HG02943 (cell line): ENCODE data around the gene CHAD.
"Not testable (repeated sequence)": the region's sequence is repeated elsewhere in the genome, so short reads cannot be mapped to it uniquely, and the experiment has no call there.

Source experiments
- ATAC-seq: cut with Tn5 transposase; IDR thresholded peaks from one replicate; pipeline ENCODE4 v1.9.1; 2021; ENCODE audit warnings: mild to moderate bottlenecking, low read depth, moderate library complexity; ENCODE audit not compliant: unreplicated experiment

The CHAD gene

DNA sequence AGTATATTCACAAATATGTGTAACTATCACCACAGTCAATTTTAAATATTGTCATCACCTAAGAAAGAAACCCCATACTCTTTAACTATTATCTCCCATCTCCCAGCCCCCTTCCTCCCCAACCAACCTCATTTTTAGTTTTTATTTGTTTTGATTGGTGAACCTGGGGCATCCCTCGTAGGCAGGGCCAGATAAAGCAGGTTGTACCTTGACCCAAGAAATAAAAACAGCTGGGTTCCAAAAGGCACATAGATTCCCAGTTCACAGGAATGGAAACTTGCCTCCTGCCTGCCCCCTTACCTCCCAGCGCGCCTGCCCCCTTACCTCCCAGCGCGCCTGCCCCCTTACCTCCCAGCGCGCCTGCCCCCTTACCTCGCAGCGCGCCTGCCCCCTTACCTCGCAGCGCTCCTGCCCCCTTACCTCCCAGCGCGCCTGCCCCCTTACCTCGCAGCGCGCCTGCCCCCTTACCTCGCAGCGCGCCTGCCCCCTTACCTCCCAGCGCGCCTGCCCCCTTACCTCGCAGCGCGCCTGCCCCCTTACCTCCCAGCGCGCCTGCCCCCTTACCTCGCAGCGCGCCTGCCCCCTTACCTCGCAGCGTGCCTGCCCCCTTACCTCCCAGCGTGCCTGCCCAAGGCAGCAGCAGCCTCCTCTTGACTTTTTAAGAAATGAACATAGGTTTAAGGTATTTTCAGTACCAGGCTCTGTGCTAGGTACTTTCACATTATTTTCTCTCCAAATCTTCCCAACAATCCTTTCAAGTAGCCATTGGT lies 7.3 kb upstream of the CHAD start:
- not testable (repeated sequence) for ATAC-seq

DNA sequence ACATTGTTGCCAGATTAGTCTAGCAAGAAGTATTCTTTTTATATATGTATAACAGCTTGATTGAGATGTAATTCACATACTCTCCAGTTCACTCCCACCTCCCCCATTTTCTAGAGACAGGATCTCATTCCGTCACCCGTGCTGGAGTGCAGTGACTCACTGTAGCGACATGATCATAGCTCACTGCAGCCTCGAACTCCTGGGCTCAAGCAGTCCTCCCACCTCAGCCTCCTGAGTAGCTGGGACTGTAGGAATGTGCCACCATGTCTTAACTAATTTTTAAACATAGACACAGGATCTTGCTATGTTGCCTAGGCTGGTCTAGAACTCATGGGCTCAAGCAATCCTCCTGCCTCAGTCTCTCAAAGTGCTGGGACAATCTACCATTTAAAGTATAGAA lies 6.7 kb upstream of the CHAD start:
- ATAC-seq, result no peak

DNA sequence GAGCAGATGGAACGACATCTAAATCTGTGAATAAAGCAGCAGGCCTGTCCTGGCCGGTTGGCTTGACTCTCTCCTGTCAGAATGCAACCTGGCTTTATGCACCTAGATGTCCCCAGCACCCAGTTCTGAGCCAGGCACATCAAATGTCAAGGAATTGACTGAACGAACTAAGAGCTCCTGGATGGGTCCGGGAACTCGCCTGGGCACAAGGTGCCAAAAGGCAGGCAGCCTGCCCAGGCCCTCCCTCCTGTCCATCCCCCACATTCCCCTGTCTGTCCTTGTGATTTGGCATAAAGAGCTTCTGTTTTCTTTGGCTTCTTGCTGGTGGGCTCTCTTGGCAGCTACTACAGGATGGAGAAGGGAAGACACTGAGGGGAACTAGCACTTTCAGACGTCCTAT lies 5.8 kb upstream of the CHAD start:
- ATAC-seq, result no peak

DNA sequence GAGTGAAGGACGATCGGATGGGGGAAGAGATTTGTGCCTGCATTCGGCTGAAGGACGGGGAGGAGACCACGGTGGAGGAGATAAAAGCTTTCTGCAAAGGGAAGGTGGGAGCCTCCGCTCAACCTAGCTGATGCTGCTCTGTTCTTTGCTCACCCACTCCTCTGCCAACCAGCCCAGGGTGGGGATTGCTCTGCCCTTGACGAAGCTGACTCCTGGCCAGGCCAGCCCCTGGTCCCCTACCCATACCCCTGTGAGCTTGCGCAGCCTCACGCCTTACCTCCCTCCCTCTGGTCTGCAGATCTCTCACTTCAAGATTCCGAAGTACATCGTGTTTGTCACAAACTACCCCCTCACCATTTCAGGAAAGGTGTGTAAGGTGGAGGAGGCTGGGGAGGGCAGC lies 5.2 kb upstream of the CHAD start:
- no peak for ATAC-seq

DNA sequence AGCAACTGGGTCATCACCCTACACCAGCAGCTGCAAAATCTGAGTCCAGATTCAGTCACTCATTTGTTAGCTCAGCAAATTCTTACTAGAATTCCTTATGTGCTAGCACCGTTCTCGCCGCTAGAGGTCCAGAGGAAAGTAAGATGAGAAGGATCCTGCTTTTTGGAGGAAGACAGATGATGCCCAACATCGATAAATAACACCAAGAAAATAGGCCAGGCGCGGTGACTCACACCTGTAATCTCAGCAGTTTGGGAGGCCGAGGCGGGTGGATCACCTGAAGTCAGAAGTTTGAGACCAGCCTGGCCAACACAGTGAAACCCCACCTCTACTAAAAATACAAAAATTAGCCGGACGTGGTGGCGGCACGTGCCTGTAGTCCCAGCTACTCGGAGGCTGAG lies 4.1 kb upstream of the CHAD start:
- not testable (repeated sequence) for ATAC-seq

DNA sequence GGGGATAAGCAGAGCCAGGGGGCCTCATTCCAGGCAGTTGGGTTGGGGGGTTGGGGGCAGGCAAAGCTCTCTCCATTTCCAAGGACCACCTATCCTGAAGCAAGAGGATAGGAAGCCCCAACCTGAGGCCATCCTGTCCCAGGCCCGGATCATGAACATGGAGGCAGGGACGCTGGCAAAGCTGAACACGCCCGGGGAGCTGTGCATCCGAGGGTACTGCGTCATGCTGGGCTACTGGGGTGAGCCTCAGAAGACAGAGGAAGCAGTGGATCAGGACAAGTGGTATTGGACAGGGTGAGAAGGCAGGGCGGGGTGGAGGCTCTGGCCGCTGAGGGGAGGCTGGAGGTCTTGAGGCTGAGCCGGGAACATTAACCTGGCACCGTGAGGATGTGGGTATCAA lies 3.6 kb upstream of the CHAD start:
- ATAC-seq, result no peak

DNA sequence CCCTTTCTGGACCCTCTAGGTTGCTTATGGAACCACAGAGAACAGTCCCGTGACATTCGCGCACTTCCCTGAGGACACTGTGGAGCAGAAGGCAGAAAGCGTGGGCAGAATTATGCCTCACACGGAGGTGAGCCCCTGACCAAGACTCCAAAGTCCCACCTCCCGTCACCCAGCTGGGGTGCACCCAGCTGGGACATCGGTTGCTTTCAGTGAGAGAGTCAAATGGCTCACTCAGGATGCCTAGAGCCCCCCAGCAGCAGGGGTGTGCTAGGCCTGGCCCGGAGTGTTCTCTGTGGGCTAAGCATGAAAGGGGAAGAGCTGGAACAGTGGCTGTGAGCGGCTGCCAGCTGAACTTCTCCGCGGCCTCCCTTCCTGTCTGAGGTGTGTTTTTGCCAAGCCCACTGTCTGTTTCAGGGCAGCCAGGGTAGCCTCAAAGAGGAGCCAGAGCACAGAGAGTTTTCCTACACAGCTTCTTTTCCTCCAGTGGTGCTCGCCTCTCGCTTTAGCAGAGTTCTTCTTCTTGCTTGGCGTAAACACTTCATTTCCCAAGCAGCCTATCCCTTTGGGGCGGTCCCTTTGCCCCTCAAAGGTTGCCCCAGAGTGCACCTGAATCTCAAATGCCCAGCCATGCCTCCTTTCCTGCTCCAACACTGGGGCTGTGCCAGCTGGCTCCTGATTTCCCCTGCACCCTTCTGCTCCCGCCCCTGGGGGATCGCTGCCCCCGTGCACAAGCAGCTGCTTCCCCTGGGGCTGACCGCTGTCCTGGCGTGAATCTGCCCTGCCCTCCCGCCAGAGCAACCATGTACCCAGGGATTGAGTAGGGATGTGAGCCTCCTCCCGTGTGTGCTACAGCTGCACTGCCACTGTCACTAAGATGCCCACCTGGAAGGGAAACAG lies 2.6 kb upstream of the CHAD start:
- ATAC-seq, result no peak

DNA sequence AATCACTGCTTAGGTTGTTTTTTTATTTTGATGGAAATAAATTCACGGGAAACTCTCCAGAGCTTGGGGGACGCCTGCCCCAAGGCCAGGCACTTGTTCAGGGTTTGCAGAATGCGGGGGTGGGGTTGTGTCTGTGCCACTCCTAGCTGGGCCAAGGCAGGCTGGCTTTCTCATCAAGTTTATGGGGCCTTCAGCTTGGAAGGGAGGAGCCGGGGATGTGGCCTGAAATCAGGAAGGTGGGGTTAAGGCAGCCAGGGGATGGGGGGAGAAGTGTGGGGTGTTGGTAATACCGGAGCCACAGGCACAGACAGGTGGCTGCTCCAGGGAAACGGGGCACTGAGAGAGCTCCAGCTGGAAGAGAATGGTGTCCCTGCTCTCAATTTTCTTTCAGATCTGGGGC lies 1.7 kb upstream of the CHAD start:
- ATAC-seq, result no peak

DNA sequence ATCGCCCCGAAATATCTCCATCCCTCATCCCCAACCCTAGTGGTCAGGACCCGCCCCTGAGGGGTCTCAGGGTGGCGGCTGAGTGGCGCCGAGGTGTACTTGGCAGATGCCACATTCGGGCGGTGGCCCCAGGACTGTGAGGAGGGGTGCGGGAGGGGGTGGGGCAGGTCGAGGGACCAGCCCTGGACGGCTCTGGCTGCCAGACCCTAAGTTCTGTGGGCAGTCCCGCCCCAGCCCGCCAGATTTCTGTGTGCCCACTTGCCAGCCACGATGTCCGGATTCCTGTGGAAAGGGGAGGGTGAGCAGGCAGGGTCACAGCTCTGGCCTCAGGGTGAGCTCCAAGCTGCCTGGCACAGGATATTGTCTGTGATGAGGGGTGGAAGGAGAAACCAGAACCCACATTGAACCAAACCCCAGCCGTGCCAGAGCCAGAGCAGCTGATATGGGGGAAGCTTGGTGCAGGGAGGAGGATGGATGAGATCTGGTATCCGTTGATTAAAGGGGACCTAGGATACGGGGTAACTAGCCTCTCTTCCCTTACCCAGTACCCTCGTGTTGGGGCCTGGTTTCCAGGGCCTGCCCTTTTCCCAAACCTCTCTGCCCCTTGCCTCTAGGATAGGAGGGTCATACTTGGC lies 1.1 kb upstream of the CHAD start:
- ATAC-seq, result no peak

DNA sequence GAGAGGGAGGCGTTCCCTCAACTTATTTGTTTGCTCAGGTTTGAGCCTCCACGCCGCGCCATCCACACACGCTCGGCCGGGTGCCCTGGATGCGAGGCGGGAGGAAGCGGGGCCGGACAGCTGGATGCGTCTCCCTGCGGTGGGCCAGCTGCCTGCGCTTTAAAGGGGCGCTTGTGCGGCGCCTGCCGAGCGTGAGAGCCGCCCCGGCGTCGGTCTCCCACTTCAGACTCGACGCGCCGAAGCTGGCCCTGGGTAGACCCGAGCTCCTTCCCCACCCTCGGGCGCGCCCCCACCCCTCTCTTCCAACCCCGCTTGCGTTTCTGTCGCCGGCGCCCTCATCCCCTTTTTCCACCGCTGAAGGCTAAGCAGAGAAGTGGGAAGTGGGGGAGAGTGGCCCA lies 527 bp upstream of the CHAD start:
- ATAC-seq, result no peak

DNA sequence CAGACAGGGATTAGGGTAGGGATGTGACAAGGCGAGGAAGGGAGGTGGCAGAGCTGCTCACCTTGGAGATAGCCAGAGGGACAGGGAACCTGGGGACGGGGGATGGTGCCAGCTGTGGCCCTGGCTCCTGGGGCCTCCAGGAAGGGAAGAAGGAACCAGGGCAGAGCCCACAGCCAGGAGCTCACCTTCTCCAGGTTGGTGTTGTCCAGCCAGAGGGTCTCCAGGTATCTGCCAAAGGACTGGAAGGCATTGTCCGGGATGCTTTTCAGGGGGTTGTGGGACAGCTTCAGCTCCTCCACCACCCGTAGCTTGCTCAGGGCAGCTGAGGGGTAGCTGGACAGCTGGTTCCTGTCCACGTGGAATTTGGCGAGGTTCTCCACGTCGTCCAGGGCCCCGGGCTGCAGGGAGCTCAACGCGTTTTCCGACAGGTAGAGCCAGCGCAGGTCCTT lies 801 bp downstream of the CHAD start:
- ATAC-seq, result no peak

DNA sequence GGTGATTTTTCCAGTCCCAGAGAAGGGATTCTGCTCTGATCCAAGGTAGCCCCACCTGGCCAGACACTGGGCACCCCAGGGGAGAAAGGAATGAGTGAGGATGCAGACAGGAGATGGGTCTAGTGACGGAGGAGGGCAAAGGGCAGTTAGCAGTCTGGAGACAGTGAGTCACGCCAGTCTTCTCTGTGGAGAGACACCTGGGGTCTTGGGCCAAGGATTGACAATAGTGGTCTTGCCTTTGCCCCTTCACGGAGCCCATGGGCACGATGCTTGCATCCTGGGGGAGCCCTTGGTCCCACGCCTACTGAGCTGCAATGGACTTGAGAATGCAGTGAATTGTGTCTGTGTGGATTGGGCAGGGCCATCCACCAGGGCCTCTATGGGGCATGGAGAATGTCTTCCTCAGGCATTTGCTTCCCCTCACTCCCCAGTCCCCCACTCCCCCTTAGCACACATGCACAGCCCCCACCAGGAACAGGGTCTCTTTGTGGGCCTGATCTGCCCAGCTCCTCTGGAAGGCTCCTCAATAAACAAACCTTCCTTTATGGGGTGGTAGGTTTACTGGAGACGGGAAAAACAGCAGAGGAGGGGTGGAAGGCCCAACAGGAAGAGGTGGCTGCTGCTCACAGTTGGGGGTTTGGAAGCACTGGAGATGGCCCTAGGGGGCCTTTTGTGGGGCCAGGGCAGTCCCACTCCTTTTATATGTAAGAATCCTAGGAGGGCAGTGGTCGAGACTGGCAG lies 1.4 kb downstream of the CHAD start:
- ATAC-seq, result no peak

DNA sequence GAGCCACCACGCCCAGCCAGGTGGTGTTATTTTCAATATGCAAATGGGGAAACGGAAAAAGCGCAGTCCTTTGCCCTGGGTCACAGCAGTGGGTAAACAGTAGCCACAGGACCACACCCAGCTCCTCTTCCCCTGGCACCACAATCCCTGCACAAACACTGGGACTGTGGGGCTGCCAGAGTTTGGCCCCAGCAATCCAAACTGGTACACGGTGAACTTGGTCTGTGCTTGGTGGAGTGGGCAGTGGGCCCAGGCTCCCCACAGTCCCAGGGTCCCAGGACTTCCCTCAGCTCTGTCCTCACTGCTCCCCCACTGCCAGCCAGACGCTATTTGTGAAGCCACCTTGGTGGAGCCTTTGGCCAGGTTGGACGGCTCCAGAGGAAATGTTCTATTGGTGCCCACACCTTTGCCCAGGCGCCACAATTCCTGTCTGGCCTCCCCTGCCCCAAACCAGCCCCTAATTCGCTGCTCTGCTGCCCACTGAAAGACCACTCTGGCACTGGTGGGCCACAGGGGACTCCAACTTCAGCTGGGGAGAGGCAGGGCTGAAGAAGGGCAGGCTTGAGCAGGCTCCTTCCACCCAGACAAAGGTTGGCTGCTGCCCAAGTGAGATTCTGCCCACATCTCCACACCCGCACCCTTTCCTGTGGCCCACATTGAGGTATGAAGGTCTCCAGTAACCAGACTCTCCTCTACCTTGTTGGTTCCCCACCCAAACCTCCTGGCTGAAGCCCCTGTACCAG lies 2.1 kb downstream of the CHAD start:
- ATAC-seq, result no peak

DNA sequence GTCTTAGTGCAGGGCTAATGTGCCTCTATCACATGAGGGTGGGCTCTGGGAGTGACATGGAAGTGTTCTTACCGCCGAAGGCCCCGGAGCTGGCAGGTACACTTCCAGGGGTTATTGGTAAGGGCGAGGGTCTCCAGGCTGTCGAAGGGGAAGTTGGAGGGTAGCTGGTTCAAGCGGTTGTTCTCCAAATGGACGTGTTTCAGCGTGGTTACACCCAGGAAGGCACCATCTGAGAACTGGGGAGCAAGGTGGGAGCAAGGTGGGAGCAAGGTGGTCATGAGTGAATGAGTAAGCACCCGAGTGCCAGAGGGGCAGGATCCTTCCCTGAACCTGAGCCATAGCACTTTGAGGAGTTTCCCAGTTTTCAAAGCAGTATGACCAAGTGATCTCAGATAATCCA lies 3.0 kb downstream of the CHAD start:
- no peak for ATAC-seq

DNA sequence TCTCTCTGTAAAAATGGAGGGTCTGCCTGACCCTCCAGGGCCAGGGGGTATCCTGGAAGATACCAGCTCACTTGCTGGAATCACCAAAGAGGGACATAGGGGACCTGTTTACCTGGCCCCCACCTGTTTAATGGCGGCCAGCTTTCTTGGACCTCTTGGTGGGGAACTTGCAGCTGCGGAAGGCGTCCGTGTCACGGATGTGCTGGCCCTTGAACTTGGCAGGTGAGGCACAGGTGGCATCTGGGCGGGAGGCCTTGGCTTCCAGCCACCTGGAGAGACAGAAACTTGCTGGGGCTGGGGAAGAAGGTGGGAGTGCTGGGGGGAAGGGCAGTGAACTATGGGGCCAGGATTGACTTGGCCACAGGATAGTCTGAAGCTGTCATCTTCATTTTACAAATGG lies 3.5 kb downstream of the CHAD start:
- ATAC-seq, result no peak

DNA sequence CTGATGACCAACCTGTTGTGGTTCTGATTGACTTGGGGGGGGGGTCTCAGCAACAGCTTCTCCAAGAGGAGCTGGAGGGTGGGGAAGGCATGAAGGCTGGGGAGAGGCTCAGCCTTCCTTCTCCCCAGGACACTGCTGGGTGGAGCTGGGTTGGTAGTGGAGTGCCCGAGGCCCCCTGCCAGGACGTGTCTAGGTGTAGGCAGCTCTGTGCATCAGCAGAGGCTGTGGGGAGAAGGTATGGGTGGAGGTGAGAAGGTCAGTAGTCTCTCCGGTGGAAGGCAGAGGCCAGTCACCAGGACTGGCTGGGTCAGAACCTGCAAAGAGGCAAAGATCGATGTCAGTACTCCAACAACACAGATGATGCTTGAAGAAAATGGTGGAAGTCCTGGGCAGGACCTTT lies 3.9 kb downstream of the CHAD start:
- no peak for ATAC-seq

DNA sequence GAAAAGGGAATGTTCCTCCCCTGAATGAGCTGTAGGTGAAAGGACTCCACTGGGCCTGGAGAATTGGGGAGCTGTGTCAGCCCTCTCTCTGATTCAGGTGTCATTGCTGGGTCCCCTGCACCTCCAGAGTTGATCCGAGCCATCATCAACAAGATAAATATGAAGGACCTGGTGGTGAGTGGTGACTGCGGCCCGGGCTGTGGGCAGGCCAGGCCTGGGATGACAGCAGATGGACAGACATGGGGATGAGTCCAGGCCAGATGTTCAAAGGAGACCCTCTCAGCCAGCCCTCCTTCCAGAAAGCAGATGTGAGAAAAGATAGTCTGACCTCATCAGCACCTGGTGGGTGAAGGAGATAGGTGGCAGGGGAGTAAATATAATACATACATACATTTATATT lies 4.6 kb downstream of the CHAD start:
- no peak for ATAC-seq

DNA sequence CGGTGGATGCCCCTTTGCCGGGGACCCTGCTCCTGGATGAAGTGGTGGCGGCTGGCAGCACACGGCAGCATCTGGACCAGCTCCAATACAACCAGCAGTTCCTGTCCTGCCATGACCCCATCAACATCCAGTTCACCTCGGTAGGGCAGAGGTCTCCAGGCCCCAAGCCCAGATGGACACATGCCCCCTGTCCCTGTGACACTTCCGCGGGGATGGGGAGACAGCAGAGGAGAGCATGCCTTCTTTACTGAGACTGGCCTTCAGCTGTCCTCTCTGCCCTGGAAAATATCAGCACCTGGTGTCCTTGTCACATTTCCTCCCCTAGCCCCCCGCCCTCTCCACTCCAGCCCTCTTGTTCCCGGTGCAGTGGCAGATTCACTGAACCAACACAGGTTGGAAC lies 6.2 kb downstream of the CHAD start:
- ATAC-seq, result no peak

DNA sequence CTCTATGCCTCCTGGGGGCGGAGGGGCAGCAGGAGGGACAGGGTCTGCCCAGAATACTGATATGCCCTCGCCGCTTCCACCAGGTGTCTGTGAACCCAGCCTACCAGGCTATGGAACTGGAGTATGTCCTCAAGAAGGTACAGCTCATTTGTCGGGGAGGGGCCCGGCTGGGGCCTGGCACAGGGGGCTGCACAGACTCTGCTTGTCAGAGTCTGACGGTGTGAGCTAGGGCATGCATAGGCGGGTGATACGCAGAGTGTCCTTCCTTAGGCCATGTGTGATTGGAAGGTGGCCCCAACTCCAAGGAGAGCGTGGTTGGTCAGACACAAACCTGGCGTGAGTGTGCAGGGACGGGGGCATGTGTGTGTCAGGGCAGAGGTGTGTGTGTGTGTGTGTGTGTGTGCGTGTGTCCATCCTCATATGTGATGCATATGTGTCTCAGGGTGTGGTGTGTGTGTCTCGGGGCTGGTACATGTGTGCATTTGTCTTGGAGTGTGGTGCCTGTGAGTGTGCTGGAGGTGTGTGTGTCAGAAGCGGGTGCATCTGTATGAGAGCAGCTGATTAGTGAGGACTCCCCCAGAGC lies 7.0 kb downstream of the CHAD start:
- no peak for ATAC-seq
